CD4-positive, alpha-beta T cell treated with Interleukin-12 subunit alpha and Interleukin-12 subunit beta, for 1 hour (primary cell): ENCODE data around the gene PCCB.
"Not testable (repeated sequence)": the region's sequence is repeated elsewhere in the genome, so short reads cannot be mapped to it uniquely, and the experiment has no call there.

Experiments
- DNase-seq: peaks from one replicate; pipeline ENCODE4 v3.0.0-alpha.2; 2020

Gene PCCB

GRCh38 chr3:136250059-136250902 lies at the start of gene PCCB:
Gene PCCB, plus strand, starts transcription at chr3:136250340. Its CDS starts 36 bp downstream, at chr3:136250376.
- peak; percentile 93 for DNase-seq

- no peak for DNase-seq
These were observed 42.5 kb upstream of the PCCB start for GRCh38 chr3:136207489-136208115.

- no peak for DNase-seq
These were observed 40.2 kb upstream of the PCCB start for GRCh38 chr3:136209921-136210320.

- DNase-seq = no peak
These were observed 38.6 kb upstream of the PCCB start for GRCh38 chr3:136211547-136211946.

GRCh38 chr3:136222746-136223145 lies 27.4 kb upstream of the PCCB start:
- not testable (repeated sequence) for DNase-seq

GRCh38 chr3:136232413-136232812 lies 17.7 kb upstream of the PCCB start:
- DNase-seq = no peak

GRCh38 chr3:136235545-136235944 lies 14.6 kb upstream of the PCCB start:
- no peak for DNase-seq

GRCh38 chr3:136236109-136236508 lies 14.0 kb upstream of the PCCB start:
- DNase-seq = no peak

GRCh38 chr3:136237103-136237502 lies 13.0 kb upstream of the PCCB start:
- DNase-seq = no peak

GRCh38 chr3:136237961-136238649 lies 12.0 kb upstream of the PCCB start:
- no peak for DNase-seq

- no peak for DNase-seq
These were observed 11.0 kb upstream of the PCCB start for GRCh38 chr3:136239094-136239493.

- no peak for DNase-seq
These were observed 4.4 kb upstream of the PCCB start for GRCh38 chr3:136245691-136246090.

- DNase-seq = no peak
These were observed 2.7 kb upstream of the PCCB start for GRCh38 chr3:136247436-136247835.

GRCh38 chr3:136247855-136248590 lies 2.1 kb upstream of the PCCB start:
- no peak for DNase-seq

GRCh38 chr3:136249091-136249490 lies 1.0 kb upstream of the PCCB start:
- no peak for DNase-seq

- DNase-seq = no peak
These were observed 547 bp upstream of the PCCB start for GRCh38 chr3:136249593-136249992.

- DNase-seq = peak; percentile 17
These were observed 842 bp downstream of the PCCB start for GRCh38 chr3:136250903-136251460.

- no peak for DNase-seq
These were observed 1.4 kb downstream of the PCCB start for GRCh38 chr3:136251511-136251910.

GRCh38 chr3:136255672-136256406 lies 5.7 kb downstream of the PCCB start:
- DNase-seq = no peak

GRCh38 chr3:136258199-136258598 lies 8.1 kb downstream of the PCCB start:
- DNase-seq = no peak

- no peak for DNase-seq
These were observed 11.7 kb downstream of the PCCB start for GRCh38 chr3:136261826-136262225.

- DNase-seq = no peak
These were observed 12.4 kb downstream of the PCCB start for GRCh38 chr3:136262559-136262958.
